GDM1 (cell line): ENCODE results near the gene IGSF3.
A peak's percentile ranks its signal among the peaks of the same experiment; 100 is the strongest.

Experiments
- DNase-seq: peaks from one replicate; lab custom pipeline; 2025; lab: John Stamatoyannopoulos, UW

IGSF3 gene

DNA sequence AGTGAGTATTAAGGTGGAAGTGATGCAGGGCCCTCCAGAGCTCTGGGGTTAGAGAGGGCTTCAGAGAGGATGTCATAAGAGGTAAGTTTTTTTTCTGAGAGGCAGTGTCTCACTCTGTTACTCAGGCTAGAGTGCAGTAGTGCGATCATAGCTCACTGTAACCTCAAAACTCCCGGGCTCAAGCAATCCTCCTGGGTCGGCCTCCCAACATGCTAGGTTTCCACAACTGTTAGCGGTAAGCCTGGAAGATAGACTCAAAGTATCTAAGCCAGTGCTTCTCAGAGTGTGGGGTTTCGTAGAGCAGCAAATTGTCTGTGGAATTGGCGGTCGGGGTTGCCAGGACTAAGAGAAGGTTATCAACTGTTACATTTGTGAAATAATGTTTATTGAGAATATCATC is 18.6 kb upstream of the IGSF3 start:
- DNase-seq, result no peak

- no peak for DNase-seq
Measured at GRCh38 chr1:116684575-116684974, 17.0 kb upstream of the IGSF3 start.

- DNase-seq, result no peak
Measured at GRCh38 chr1:116682641-116683221, 15.2 kb upstream of the IGSF3 start.

- no peak for DNase-seq
Measured at GRCh38 chr1:116681343-116681899, 13.9 kb upstream of the IGSF3 start.

GRCh38 chr1:116680752-116681151 is 13.2 kb upstream of the IGSF3 start:
- peak; percentile 14 for DNase-seq

DNA sequence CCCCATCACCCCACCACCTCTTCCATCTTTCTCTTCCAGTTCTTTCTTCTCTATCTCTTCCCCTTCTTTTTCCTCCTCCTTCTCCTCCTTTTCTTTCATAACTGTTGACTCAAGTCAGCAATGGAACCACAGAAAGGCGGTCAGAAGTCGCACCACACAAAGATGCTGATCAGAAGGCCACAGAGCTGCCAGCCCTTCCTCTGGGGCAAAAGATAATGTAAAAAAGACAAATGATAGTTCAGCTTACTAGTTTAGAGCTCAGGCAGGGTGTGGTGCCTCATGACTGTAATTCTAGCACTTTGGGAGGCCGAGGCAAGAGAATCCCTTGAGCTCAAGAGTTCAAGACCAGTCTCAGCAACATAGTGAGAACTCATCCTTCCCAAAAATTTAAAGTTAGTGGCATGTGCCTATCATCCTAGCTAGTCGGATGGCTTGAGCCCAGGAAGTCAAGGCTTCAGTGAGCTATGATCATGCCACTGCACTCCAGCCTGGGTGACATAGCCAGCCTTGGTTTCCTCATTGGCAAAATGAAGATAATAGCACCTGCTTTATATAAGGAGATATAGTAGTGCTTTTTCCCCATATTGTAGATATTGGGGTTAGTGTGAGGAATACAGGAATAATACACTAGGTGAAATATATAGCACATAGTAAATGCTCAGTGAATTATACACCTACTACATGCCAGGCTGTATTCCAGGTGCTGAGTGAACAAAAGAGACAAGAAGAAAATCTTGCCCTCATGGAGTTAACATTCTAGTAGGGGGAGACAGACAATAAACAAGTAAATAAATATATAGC is 12.5 kb upstream of the IGSF3 start:
- no peak for DNase-seq

DNA sequence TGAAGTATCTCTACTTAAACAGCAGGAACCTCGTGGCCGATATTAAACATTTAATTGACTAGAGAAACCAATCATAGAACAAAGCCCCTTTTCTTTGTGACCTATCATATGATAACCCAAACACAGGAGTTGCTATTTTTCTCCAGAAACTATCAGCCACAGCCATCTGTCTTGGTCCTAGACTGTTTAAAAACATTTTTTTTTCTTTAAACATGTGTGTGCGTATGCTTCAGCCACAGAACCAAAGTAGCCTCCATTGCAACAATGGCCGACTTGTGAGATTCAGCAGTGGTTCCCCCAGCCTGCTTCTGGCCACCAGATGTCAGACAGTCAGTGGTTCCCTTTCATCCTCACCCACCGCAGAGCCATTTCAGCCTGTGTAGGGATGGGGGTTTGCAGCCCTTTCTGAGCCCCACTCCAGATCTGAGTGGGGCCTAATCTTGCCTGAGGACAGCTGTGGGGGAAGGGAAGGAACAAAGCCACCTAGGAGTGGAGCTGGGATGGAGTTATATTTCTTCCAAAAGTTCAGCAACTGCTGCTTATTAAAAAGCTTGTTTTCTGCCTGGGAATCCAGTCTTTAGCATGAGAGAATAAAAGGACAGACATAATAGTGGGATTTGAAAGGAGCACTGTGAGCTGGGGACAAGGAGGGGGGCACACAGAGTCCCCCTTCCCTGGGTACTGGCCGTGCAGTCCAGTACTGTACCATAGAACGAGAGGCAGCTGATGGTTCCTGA is 11.7 kb upstream of the IGSF3 start:
- no peak for DNase-seq

DNA sequence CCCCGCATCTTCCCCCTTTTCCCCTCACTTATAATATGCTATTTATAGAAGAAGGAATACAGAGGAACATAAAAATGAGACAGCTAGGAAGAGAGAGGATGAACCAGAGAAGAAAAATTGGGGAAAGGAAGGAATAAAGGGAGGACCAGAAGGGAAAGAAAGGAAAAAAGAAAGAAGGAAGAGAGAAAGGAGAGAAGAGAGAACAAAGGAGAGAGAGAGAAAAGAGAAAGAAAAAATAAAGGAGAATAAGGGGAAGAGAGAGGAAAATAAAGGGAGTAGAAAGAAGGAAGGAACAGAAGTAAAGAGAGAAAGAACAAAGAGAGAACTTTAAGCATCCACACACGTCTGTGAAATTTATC is 11.2 kb upstream of the IGSF3 start:
- no peak for DNase-seq

DNA sequence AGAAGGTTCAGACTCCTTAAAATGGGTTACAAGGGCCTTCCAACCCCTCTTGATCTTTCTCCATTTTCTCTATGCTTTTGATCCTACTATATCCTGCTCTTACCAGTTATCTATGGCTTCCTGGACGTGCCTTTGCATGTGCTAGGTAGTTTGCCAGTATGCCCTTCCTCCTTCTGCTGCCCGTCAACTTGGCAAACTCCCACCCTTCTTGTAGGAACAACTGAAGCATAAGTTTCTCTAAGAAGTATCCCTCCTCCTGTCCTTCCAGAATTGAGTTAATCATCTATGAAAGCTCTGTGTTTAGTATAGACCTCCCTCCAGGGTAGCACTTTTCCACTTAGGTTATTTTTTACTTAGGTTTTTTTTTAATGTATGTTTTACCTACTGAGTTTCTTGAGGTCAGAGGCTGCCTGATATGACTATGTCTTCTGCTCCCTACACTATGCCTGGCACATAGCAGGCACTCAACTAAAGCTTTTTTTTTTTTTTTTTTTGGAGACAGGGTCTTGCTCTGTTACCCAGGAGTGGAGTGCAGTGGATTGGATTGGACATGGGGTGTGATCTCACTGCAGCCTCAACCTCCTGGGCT is 10.0 kb upstream of the IGSF3 start:
- no peak for DNase-seq

DNA sequence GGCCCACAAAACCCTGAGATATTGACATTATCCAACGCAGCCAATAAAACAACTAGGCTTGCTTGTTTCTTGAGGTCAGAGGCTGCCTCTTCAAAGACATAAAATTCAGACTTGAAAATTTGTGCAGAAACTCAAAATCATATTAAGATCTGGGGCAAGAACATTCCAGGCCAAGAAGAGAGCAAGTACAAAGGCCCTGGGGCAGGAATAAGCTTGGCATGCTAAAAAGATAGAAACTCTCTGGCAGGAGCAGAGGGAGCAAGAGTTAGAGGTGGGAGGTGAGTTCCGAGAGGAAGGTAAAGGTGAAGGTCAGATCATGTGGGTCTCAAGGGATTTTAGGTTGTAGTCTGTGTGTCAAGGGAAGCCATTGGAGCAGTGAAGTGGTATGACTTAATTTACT is 8.8 kb upstream of the IGSF3 start:
- DNase-seq, result no peak

DNA sequence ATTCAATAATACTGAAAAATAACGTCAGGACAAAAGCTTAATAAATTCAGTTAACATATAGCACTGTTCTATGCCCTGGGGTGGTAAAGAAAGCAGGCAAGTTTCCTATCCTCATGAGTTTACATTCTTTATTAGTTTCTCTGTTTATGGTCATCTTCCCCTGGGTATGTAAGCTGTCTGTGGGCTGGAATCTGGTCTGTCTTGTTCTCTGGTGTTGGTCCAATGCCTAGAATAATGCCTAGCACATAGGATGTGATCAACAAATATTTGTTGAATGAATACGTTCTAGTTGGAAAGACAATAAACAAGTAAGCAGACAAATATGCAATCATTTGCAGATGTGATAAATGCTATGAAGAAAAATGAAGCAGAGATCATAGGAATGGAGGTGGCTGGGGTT is 7.2 kb upstream of the IGSF3 start:
- DNase-seq, result no peak

DNA sequence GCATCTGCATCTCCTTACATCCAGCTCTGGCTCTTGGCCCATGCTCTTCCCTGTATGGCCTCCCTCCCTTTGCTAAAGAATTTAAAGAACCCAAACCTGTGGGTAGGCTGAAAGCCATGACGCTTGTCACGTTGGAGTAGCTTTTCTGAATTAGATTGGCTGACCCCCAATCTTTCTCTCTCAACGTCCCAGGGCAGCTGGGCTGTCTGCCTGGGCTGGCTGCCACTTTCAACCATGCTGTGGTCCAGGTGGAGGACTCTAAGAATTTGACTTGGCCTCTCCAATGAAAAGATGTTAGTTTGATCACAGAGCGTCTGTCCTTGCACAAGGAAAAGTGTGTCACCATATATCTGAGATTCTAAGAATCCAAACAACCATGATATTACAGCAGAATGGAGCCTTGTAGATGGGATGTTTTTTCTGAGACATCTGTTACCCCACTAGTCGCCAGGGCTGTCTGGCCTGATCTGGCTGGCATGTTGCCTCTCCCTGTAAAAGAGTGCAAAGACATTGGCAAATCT is 6.5 kb upstream of the IGSF3 start:
- DNase-seq, result no peak

DNA sequence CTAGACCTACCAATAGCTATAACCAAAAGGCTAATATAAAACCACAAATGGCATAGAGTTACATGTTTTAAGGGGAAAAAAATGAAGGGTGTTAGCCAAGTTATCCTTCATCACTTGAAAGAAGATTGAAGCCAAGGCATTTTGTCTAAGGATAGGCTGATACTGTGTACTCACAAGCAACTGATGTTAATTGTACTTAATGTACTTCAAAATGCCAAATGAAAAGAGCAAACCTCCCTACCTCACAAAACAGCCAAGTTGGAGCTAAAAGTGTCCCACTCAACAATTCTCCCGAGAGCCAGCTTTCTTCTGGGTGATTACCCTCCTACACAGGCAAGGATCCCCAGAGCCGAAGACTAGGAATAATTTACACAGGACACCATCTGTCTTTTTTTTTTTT is 4.4 kb upstream of the IGSF3 start:
- no peak for DNase-seq

DNA sequence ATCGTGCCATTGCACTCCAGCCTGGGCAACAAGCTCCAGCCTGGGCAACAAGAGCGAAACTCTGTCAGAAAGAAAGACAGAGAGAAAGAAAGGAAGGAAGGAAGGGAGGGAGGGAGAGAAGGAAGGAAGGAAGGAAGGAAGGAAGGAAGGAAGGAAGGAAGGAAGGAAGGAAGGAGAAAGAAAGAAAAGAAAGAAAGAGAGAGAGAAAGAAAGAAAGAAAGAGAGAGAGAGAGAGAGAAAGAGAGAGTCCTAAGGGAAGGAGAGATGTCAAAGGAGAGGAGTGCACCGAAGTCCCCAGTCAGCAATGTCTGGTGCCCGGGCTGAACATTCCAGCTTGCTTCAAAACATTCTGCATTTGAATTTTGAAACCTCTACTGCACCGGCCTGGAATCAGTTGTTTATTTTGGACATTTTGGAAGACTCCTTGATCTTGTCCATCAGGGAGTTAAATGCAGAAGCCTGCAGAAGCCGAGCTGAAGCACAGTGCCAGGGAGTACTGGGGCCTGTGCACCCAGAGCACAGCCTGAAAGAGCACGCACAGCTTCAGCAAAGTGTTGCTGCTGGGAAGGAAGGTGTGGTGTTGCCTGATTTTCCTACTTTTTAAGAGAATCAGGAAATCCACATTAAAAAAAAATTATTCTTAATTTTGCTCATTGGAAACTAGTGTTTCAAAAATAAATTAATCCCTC is 3.7 kb upstream of the IGSF3 start:
- no peak for DNase-seq

GRCh38 chr1:116668277-116668676 is 744 bp upstream of the IGSF3 start:
- DNase-seq, result no peak

GRCh38 chr1:116667078-116667574 is 407 bp downstream of the IGSF3 start:
- no peak for DNase-seq

GRCh38 chr1:116666187-116667077 is 1.1 kb downstream of the IGSF3 start:
- DNase-seq, result no peak

GRCh38 chr1:116664978-116665371 is 2.6 kb downstream of the IGSF3 start:
- no peak for DNase-seq

GRCh38 chr1:116664366-116664977 is 3.1 kb downstream of the IGSF3 start:
- DNase-seq, result no peak

DNA sequence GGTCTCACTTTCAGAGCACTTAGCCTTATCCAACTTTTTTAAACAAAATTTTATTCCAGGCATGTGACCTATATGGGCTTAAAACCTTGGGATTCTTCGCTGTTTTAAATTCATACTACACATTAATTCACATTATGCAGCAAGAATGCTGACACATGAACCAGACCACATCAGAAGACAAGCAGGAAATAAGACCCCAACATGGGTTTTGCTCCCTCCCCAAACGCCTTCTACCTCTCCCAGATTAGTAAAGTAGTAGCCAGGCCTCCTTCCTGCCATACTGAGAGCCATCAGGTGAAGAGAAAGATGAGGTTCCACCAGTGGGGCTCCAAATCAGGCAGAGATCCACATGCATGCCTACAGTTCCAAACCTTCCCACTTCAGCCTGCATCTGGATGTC is 3.7 kb downstream of the IGSF3 start:
- no peak for DNase-seq
